Measurements from ENCODE around the gene TP53RK. TPM values are rescaled to one million over a fixed set of nuclear protein-coding genes. Genes with fewer than 3 reads are reported as not detected.

The TP53RK gene
- total and polyA plus RNA-seq, 2 of the 13 experiments (the other 11 are each of a cell fraction or from before 2014, with no cell fraction given): 12.9 to 25.5 TPM

DNA sequence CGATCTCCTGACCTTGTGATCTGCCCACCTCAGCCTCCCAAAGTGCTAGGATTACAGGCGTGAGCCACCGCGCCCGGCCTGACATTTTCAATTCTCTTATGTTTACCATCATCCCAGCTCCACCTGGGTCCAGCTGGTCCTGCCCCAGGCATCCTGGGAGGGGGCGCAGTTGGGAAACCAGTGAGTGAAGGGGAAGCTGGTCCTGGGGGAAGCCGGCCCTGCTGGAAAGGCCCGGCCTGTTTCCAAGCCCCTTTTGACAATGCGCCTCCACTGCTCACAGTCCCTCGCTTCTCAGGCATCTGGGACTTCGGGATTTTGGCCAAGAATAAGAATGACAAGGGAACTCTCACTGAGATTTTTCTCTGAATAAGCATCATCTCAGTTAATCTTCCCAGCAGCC lies 52.2 kb downstream of the TP53RK start (continued):
- no peak for TF ChIP-seq CC2D1A (CRISPR knock-in tag; IDR thresholded peaks at IDR 0.05)

- Histone ChIP-seq H3K4me1 (ENCODE audit: insufficient read depth, low read length) (peaks cover 100% of the 10 kb centered on the region), H3K4me3 (replicated peaks in 1 of 3; ENCODE audit: insufficient read depth in 1 of 3, low read depth in 2 of 3, low read length in 3 of 3) (no peak overlapping the region), H3K27ac (ENCODE audit: extremely low read length, insufficient read depth, low read length) (no peak overlapping the region), H3K79me2 (ENCODE audit: insufficient read depth, low read length) (peaks cover 2% of the 10 kb centered on the region), H4K20me1 (ENCODE audit: insufficient read depth, low read length) (no peaks in the 10 kb centered on the region), H3K4me2 (ENCODE audit: low read depth, low read length) (no peak overlapping the region), H3K9me3 (ENCODE audit: low read length) (no peaks in the 10 kb centered on the region), H3K9ac (ENCODE audit: insufficient read depth, low read depth, low read length) (no peak overlapping the region), H3K36me3 (replicated peaks in 1 of 2; ENCODE audit: control insufficient read depth in 1 of 2, insufficient read depth in 2 of 2, low read length in 2 of 2) (peaks cover 4 to 19% of the 10 kb centered on the region in 2 experiments; a peak in 4 of 5 replicates), H3K27me3 (ENCODE audit: control insufficient read depth in 1 of 2, insufficient read depth in 2 of 2, low read length in 2 of 2) (no peaks in the 10 kb centered on the region), H2AFZ (ENCODE audit: low read length) (no peak overlapping the region)
- WGBS (ENCODE audit: low lambda C conversion rate): 96% methylated on average over 4 of the region's 4 CpGs
- in situ Hi-C loops (cut with HindIII; ENCODE audit: extremely low pct_ligation_motif_present, low pct_unique_long_range_greater_than_20kb): loop anchor here (5.0 kb wide), 1 partner anchor 69 kb away; no protein-coding TSS in a partner anchor
- ChIA-PET POLR2A (interaction anchor here (1.0 to 6.4 kb wide), 3 partner anchors 12 to 51 kb away, joined by 3 to 72 read pairs (median 42); partner anchors contain the start of gene SLC13A3), CTCF (ENCODE audit: low intra/inter-chr PET ratio, low total read pairs) (no interaction called here)
- no peak for ATAC-seq
- no TSS peak for BruUV-seq (replicated peaks)
- no peak for FAIRE-seq
- DNase-seq (ENCODE audit: low spot score): no peak
- no peak for TF ChIP-seq FOXO1 (CRISPR knock-in tag; IDR thresholded peaks at IDR 0.05)
- TF ChIP-seq U2AF2 (IDR thresholded peaks at IDR 0.05; ENCODE audit: low read depth, low read length): 0 out of 2 replicates have a peak, but pooled peaks have one; percentile 44
- no peak for TF ChIP-seq TBP (CRISPR knock-in tag; IDR thresholded peaks at IDR 0.05)
- TF ChIP-seq KDM1A (CRISPR knock-in tag; IDR thresholded peaks at IDR 0.05): 0 out of 2 replicates have a peak, but pooled peaks have one; percentile 3
- no peak for TF ChIP-seq RELA (CRISPR knock-in tag; IDR thresholded peaks at IDR 0.05)
- TF ChIP-seq KDM5A (IDR thresholded peaks at IDR 0.05; ENCODE audit: borderline replicate concordance, low read length): no peak
- TF ChIP-seq, protein P1, sequence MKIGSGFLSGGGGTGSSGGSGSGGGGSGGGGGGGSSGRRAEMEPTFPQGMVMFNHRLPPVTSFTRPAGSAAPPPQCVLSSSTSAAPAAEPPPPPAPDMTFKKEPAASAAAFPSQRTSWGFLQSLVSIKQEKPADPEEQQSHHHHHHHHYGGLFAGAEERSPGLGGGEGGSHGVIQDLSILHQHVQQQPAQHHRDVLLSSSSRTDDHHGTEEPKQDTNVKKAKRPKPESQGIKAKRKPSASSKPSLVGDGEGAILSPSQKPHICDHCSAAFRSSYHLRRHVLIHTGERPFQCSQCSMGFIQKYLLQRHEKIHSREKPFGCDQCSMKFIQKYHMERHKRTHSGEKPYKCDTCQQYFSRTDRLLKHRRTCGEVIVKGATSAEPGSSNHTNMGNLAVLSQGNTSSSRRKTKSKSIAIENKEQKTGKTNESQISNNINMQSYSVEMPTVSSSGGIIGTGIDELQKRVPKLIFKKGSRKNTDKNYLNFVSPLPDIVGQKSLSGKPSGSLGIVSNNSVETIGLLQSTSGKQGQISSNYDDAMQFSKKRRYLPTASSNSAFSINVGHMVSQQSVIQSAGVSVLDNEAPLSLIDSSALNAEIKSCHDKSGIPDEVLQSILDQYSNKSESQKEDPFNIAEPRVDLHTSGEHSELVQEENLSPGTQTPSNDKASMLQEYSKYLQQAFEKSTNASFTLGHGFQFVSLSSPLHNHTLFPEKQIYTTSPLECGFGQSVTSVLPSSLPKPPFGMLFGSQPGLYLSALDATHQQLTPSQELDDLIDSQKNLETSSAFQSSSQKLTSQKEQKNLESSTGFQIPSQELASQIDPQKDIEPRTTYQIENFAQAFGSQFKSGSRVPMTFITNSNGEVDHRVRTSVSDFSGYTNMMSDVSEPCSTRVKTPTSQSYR (CRISPR knock-in tag; IDR thresholded peaks at IDR 0.05; ENCODE audit: borderline replicate concordance): 0 out of 2 replicates have a peak, but pooled peaks have one; percentile 7
- TF ChIP-seq ZNF629 (CRISPR knock-in tag; conservative IDR thresholded peaks at IDR 0.05): peak; percentile 22; the same call in 1 of the 2 replicates
- no peak for TF ChIP-seq DNMT3B (CRISPR knock-in tag; conservative IDR thresholded peaks at IDR 0.05)
- no peak for TF ChIP-seq GTF2F1 (IDR thresholded peaks at IDR 0.05; ENCODE audit: low read length)
- TF ChIP-seq NR2C2 (CRISPR knock-in tag; IDR thresholded peaks at IDR 0.05; ENCODE audit: borderline replicate concordance): no peak
- TF ChIP-seq PHF21A (CRISPR knock-in tag; IDR thresholded peaks at IDR 0.05): peak; percentile 30; the same call in 1 of the 2 replicates
- TF ChIP-seq, protein P2, sequence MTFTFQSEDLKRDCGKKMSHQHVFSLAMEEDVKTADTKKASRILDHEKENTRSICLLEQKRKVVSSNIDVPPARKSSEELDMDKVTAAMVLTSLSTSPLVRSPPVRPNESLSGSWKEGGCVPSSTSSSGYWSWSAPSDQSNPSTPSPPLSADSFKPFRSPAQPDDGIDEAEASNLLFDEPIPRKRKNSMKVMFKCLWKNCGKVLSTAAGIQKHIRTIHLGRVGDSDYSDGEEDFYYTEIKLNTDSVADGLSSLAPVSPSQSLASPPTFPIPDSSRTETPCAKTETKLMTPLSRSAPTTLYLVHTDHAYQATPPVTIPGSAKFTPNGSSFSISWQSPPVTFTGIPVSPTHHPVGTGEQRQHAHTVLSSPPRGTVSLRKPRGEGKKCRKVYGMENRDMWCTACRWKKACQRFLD (CRISPR knock-in tag; IDR thresholded peaks at IDR 0.05; ENCODE audit: borderline replicate concordance): no peak
- peak; percentile 45 for TF ChIP-seq RBM22 (optimal IDR thresholded peaks at IDR 0.05; ENCODE audit: low read length)
- intact Hi-C loops (cut with micrococcal nuclease; ENCODE audit: unreplicated experiment): no loop called here
Observed at GRCh38 chr20:46636514-46636913, 52.7 kb downstream of the TP53RK start.

All from HepG2 (cell line).